GM18870 (cell line): ENCODE results near the gene ARMH3.
"Not testable (repeated sequence)": the region's sequence is repeated elsewhere in the genome, so short reads cannot be mapped to it uniquely, and the experiment has no call there.

Experiments used
- ATAC-seq: cut with Tn5 transposase; IDR thresholded peaks from one replicate; pipeline ENCODE4 v1.9.1; 2021; ENCODE audit warnings: moderate library complexity; ENCODE audit not compliant: unreplicated experiment

Gene ARMH3

DNA sequence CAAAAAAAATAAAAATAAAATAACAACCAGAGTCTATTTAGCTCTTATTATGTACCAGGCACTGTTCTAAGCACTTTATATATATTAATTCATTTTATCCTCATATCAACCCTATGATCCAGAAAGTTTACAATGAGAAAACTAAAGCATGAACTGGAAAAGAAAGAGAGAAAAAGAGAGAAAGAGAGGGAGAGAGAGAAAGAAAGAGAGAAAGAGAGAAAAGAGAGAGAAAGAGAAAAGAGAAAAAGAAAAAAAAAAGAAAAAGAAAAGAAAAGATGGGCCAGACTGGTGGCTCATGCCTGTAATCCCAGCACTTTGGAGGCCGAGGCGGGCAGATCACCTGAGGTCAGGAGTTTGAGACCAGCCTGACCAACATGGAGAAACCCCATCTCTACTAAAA, 9.9 kb downstream of the ARMH3 start:
- no peak for ATAC-seq

DNA sequence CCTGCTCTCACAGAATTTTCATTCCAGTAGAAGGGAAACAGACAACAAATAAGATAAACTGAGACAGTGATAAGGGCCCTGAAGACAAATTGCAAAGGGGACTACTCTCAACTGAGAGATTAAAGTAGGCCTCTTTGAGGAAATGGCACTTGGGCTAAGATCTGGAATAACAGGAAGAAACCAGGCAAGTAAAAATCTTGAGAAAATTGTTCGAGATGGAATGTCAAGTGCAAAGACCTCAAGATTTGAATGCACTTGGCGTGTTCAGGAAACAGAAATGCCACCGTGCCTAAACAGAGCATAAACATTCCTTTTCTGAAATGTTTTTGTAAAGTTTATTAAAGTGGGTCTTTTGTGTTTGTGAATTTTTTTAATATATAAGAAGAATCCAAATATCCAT, 10.7 kb downstream of the ARMH3 start:
- ATAC-seq, result no peak

DNA sequence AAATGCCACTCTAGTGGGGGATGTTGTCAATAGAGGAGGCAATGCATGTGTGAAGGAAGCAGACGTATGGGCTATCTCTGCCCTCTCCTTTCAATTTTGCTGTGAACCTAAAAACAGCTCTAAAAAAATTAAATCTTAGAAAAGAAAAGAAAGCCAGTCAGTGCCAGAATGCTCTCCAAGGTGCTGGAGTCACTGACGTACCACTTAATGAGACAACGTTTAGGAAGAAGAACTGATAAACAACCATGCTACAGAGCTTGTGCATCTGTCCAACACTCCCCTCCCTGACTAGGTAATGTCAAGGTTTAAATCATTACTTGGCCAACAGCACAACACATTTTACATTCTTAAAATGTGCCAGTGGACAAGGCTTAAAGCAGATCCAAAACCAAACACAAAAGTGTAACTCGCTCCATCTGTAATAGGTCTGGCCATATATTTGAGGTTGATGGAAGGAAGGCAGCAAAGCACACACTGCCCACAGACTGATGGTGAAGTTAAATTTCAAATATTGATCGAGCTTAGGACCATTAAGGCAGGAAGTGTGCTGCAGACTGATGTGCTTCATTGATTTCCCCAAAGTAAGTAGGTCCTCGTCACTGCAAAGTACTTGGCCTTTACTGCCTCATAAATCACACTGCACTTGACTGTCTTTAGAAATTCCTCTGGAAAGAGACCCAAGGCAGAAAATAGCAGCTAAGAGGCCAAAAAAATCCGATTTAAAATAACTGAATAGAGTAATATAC, 15.5 kb downstream of the ARMH3 start:
- ATAC-seq, result no peak

DNA sequence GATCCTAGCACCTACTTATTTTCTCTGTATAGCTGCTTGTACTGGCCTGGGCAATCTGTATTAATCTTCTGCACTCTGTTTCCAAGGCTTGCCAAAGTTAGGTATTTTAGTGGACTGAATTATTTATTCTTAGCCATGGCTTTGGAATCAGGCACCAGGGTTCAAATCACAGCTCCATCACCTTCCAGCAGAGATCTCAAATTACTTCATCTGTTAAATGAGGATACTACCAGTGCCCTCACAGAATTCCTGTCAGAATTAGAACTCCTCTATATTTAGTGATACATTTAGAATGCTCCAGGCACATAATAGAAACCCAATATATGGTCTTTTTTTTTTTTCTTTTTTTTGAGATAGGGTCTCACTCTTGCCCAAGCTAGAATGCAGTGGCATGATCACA, 17.6 kb downstream of the ARMH3 start:
- no peak for ATAC-seq

DNA sequence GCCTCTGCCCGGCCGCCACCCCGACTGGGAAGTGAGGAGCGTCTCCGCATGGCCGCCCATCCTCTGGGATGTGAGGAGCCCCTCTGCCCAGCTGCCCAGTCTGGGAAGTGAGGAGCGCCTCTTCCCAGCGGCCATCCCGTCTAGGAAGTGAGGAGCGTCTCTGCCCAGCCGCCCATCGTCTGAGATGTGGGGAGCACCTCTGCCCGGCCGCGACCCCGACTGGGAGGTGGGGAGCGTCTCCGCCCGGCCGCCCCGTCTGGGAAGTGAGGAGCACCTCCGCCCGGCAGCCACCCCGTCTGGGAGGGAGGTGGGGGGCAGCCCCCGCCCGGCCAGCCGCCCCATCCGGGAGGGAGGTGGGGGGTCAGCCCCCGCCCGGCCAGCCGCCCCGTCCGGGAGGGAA, 20.2 kb downstream of the ARMH3 start:
- ATAC-seq, result not testable (repeated sequence)

DNA sequence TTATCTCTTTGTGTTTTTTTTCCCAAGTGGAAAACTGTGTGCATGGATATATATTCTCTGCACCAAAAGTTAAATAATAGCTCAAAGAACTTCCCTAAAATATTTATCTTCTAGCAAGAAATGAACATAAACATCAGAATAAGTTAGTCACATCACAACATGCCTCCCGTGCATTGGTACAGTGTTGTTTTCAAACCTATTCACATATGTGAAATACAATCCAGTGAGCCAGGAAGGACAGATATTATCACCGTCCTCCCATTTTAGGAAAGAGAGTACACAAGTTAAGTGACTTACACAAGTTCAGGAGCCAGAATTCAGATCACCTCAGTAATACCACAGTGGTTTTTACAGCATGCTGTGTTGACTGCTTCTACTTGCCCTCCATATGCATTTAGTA, 22.2 kb downstream of the ARMH3 start:
- no peak for ATAC-seq

DNA sequence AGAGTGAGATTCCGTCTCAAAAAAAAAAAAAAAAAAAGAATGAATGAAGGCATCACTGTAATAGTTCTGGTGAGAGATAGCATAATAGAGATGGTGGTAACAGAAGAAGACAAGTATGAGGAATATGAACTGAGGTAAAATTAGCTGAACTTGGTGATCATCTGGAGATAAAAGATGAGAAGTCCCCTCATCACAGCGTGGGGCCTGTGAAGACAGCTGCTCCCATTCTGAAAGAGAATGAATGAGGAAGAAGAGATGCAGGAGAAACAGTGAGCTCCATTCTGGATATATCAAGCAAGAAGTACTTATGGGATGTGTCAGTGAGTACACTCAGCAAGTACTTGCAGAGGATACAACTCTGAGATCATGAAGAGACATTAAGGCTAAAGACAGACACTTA, 28.7 kb downstream of the ARMH3 start:
- no peak for ATAC-seq

DNA sequence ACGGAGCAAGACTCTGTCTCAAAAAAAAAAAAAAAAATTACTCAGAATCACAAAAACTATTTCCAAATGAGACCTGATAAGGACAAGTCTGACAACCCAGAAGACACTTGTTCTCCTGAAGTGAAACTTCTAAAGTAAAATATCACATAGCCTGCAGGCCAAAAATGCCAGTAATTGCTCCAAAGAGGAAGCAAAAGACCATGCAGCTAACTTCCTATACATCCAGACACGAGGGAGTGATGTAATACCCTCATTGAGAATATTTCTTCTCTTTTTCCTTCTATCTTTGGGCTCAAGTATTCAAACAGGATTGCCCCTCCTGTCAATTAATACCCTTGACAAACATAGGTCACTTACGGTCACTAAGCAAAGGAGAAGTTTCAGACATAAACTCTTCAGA, 31.2 kb downstream of the ARMH3 start:
- ATAC-seq, result no peak

DNA sequence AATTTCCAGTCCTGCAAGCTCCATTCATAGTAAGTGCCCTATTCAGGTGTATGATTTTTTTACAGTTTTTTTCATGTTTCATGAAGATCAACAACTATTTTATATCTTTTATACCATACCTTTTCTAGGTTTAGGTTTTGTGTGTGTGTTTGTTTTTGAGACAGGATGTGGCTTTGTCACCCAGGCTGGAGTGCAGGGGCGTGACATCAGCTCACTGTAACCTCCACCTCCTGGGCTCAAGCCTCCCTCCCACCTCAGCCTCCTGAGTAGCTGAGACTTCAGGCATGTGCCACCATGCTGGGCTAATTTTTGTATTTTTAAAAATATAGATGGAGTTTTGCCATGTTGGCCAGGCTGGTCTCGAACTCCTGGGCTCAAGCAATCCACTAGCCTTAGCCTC, 35.0 kb downstream of the ARMH3 start:
- ATAC-seq, result no peak

DNA sequence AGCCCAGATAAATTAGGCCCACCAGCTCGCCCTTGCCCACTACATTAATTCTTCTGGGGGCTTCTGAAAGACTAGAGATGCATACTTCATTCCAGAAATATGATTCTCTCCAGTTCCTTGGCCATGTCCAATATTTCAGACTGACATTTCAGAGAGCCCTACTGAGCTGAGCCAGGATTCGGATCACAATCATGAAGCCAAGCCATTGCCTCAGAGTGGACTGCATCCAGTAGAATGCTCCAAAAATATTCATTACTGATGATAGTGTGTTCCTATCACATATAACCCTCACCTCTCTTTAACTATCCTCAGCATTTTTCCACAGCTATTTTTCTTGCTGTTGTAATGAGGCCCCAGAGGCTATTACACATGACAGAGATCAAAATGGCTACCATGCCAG, 38.7 kb downstream of the ARMH3 start:
- ATAC-seq, result no peak

DNA sequence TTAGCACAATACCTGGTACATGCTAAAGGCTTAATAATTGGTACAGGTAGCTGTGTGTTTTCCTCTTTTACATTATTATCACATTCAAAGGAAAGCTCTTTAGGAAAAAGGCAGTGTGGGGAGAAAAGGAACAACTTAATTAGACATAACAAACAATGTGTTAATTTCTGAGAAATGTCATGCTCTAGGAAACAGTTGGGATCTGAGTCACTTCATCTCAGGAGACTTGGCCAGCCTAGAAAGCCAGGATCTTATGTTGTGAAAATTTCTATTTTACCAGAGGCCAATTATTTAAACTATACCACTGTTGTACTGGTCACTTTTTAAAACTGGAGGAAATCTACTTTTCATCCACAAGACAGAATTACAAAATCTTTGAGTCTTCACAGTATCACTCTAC, 39.6 kb downstream of the ARMH3 start:
- no peak for ATAC-seq

DNA sequence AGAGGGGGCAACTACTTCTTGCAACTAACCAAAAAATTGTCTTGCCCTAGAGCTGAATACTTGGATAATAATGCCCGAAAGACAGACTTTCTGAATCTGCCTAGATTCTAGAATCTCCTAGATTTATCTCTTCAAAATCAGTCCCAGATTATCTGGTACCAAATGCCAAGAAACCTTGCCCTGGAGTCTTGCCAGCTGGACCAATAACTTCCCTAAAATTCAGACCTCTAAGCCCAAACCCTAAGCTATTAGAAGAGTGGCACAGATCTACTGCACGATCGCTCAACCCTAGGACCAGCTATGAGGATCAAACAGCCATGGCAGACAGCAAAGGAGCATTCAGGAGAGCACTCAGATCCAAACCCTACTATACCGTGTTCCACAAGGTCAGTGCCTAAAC, 45.0 kb downstream of the ARMH3 start:
- no peak for ATAC-seq

DNA sequence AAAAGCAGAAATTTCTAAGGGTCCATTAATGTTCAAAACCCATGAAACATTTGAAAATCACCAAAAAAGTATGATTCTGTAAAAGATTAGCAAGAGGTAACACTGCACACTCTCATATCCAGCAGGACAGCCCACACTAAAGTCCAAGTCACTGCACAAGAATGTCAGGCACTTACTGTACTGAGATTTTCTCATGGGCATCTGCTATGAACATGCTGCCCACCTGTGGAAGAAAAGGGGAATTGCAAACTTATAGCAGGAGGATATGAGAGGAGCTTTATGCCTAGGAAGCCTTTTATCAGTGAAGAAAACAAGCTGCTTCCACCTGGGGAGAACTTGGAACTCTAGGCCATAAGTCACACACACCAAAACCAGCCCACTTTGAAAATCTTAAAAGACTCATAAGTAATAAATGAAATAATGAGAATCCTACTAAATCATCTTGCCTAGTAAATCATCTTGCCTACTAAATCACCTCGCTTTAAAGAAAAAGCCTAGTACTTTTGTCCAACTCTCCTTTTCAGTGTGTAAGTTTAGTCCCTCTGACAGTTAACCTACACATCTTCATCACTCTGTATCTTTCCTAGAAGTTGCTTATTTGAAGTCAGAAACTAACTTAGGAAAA, 46.1 kb downstream of the ARMH3 start:
- ATAC-seq, result peak; percentile 48

DNA sequence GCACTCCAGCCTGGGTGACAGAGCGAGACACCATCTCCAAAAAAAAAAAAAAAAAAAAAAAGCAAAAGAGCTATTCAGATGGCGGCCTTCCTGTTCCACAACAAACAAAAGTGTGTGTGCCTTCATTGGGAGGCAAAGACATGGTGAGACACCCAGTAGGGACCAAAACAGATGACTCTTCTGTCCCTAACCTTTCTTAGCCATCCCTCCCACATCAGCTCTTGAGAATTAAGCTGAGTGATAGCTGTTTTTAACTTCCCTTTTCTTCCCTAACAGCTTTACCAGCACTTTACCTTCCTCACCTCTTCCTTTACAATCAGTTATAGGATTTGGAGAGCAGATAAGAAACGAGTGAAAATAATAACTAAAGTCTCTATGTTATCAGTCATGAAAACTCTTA, 48.2 kb downstream of the ARMH3 start:
- no peak for ATAC-seq

DNA sequence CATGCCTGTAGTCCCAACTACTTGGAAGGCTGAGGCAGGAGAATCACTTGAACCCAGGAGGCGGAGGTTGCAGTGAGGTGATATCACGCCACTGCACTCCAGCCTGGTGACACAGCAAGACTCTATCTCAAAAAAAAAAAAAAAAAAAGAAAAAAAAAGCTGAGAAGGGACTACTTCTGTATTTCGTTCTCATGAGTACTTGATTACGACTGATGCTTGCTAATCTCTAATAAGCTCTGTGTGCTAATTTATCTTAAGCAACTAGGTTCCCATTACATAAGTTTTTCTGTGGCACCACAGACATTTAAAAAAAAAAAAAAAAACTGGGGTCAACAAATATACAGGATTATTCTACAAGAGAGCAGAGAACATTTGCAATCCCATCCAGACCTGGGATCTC, 48.9 kb downstream of the ARMH3 start:
- ATAC-seq, result not testable (repeated sequence)

DNA sequence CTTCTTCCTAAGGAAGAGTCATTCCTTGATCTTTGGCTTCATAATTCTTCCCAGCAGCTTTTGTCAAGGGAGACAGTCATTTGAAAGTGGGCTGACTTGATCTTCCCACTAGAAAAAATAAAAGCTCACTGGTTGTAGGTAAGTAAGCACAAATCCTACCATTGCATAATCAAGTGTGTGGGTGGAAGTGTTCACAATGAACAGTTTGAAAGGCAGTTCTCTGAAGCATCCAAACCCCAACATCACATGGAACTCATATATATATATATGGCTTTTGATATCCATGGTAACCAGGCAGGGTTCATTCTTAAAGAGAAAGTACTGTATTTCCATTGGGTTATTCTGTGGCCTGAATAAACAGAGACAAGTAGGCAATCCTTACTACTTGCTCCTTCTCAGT, 51.6 kb downstream of the ARMH3 start:
- no peak for ATAC-seq

DNA sequence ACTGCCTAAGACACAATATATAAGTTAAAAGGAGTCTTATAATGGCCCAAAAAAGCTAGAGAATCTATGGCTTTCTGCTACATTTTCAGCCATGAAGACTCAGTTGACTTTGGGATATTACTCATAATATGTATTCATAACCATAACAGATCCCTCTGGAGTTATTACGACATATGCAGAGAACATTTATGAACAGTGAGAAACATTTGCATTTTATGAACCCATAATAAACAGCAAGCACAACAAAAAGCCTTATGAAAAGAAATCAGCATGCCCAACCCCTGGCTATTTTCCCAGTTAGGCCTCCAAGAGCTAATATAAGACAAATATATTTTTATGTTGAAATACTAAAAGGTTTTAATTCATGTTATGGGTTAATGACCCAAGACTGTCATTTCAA, 52.4 kb downstream of the ARMH3 start:
- ATAC-seq, result no peak

DNA sequence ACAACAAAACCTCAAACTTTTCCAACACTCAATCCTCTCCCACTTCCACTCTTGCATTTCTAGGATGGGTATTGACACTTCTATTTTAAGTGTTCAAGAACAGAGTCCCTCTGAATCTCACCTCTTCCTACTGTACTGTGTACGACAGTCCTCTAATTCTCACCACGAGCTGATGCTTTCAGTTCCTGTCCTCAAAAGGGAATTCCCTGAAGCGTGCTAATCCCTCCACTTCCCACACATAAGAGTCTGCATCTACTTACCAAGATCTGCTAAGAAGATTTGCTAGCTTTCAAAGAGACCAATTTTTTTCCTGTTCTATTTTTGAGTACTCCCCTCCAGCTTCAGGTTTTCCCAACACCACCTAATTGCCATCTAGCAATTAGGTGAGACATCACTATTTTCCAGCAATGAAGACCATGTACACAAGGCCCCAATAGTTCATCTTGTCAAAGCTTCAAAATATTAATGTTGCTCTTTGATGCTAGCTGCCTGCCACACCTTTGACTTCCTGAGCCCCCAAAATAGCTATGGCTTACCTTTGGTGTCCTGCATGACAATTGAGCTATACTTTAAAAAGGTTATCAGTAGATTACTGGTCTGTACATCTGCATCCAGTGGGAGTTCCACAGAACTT, 54.4 kb downstream of the ARMH3 start:
- peak; percentile 77 for ATAC-seq

DNA sequence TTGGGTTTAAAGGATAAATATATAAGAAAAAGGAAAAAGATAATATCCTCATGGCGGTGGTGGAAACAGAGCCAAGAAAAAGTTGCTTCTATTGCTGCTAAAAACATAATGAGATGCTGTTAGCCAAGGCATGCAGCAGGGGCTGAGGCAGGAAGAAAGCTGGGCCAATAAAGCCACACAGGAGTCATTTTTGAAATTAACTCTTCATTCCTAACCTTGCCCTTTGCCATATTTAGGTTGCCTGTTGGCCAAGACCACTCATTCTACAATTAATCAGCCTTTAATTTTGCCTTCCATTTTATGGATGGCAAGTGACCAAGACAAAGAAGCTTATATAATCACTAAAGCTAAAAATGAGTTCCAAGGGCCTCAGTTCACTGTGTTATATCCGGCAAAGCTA, 58.2 kb downstream of the ARMH3 start:
- ATAC-seq, result no peak

DNA sequence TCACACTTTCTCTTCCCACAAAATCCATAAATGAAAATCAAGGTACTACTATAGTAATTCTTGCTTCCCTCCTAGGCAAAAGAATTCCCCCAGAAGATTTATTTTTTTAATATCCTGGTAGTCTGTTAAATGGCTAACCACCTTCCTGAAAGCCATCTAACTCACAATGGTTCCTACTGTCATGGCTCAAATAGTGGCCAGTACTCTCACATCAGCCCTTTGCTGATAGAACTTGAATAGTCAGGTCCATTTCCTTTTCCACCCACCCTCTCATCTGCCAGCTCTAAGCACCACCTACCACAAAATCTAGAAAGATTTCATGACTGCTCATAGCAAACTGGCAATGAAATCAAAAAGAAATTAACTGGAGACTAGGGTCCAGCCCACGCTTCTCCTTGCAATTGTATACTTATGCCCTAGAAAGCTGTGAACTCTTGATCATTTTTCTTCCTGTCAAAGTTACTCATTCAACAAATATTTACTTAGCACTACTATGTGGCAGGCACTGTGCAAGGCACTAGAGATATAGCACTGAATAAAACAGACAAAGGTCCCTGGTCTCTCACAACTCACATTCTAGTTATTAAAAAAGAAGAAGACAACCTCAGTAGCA, 60.4 kb downstream of the ARMH3 start:
- ATAC-seq, result no peak

DNA sequence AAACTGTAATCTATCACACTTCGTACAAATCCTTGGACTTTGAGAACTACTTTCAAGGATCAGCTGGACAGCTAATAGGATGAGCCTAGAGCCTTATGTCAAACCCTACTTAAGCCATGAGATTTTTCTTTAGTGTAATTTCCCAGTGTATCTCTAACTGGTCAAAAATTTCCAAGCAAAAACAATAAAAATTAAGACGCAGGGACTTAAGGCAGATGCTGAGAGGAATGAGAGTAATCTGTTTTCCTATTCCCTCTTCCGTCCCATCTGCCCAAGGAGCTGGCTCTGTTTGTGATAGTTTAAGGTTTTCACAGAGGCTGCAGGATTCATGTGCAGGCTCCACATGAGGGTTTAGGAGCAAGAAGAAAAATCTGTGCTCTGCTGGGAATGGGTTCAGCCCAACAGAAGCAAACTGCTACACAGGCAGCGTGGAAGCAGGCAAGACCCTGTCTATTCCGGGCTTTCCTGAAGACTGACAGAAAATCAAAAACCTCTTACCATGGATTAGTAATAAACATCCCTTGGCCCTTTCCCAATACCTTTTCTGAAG, 62.2 kb downstream of the ARMH3 start:
- ATAC-seq, result no peak

DNA sequence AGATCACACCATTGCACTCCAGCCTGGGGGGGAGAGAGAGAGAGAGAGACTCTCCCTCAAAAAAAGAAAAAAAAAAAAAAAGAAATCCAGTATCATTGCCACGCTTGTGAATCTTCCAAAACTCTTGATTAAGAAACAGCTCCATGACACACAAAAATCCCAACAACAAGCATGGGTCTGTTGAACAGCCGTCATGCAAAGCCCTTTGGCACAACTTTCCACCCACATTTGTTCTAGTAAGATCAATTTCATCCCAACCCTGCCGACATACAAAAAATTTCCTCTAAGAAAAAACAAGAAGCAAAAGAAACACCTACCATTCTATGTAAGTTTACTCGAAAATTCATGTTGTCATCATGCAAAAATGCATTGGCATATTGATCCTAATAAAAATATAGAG, 62.8 kb downstream of the ARMH3 start:
- no peak for ATAC-seq
